H9 (cell line): ENCODE results near the gene F5. TPM values are rescaled to one million over a fixed set of nuclear protein-coding genes. Genes with fewer than 3 reads are reported as not detected.
A peak's percentile ranks its signal among the peaks of the same experiment; 100 is the strongest.

Experiments used
- DNase-seq: peaks from one replicate; pipeline ENCODE4 v3.0.0-alpha.2; 2017
- H2AFZ ChIP-seq: one replicate; pipeline ENCODE4 v1.6.1; 2013; ENCODE audit warnings: mild to moderate bottlenecking, low read length, control low read depth, moderate library complexity
- H2AK5ac ChIP-seq: 2 replicates; pipeline ENCODE4 v1.6.1; 2013; ENCODE audit warnings: low read length, control low read depth, mixed read lengths; ENCODE audit not compliant: insufficient read length
- H2BK120ac ChIP-seq: one replicate; pipeline ENCODE4 v1.6.1; 2013; ENCODE audit warnings: low read depth, mild to moderate bottlenecking, low read length, control low read depth, inconsistent platforms; ENCODE audit not compliant: poor library complexity, severe bottlenecking
- H2BK12ac ChIP-seq: 2 replicates; pipeline ENCODE4 v1.6.1; 2013; ENCODE audit warnings: low read length, control low read depth, mixed read lengths, low read depth; ENCODE audit not compliant: insufficient read length
- H2BK15ac ChIP-seq: 2 replicates; pipeline ENCODE4 v1.6.1; 2013; ENCODE audit warnings: low read depth, low read length, control low read depth
- H2BK20ac ChIP-seq: one replicate; pipeline ENCODE4 v1.6.1; 2013; ENCODE audit warnings: low read depth, mild to moderate bottlenecking, low read length, control low read depth, inconsistent platforms; ENCODE audit not compliant: poor library complexity, severe bottlenecking
- H2BK5ac ChIP-seq: 2 replicates; pipeline ENCODE4 v1.6.1; 2013; ENCODE audit warnings: low read length, control low read depth, mixed read lengths; ENCODE audit not compliant: insufficient read length
- H3K14ac ChIP-seq: 2 replicates; pipeline ENCODE4 v1.6.1; 2013; ENCODE audit warnings: low read length, control low read depth; ENCODE audit not compliant: insufficient read depth
- H3K18ac ChIP-seq: 2 replicates; pipeline ENCODE4 v1.6.1; 2013; ENCODE audit warnings: low read depth, mild to moderate bottlenecking, mixed read lengths, low read length, control low read depth; ENCODE audit not compliant: insufficient read length
- H3K23ac ChIP-seq: 2 replicates; pipeline ENCODE4 v1.6.1; 2013; ENCODE audit warnings: low read length, control low read depth, mixed read lengths, low read depth; ENCODE audit not compliant: insufficient read length
- H3K23me2 ChIP-seq: 2 replicates; pipeline ENCODE4 v1.6.1; 2013; ENCODE audit warnings: low read depth, mild to moderate bottlenecking, mixed read lengths, low read length, control low read depth; ENCODE audit not compliant: insufficient read length, poor library complexity, severe bottlenecking
- H3K27ac ChIP-seq: 2 replicates; pipeline ENCODE4 v1.5.1; 2013; ENCODE audit warnings: low read length, control low read depth, mixed read lengths, low read depth; ENCODE audit not compliant: insufficient read length
- H3K27me3 ChIP-seq: 2 replicates; pipeline ENCODE4 v1.6.1; 2013; ENCODE audit warnings: low read length, control low read depth, inconsistent platforms; ENCODE audit not compliant: insufficient read depth
- H3K4ac ChIP-seq: 2 replicates; pipeline ENCODE4 v1.6.1; 2013; ENCODE audit warnings: low read depth, mild to moderate bottlenecking, control low read depth, inconsistent platforms, low read length, moderate library complexity
- H3K4me1 ChIP-seq: 2 replicates; pipeline ENCODE4 v1.6.1; 2013; ENCODE audit warnings: low read length, control low read depth, inconsistent platforms; ENCODE audit not compliant: insufficient read depth
- H3K4me2 ChIP-seq: 2 replicates; pipeline ENCODE4 v1.6.1; 2013; ENCODE audit warnings: low read length, control low read depth, mixed read lengths; ENCODE audit not compliant: insufficient read length, insufficient read depth
- H3K56ac ChIP-seq: 2 replicates; pipeline ENCODE4 v1.6.1; 2013; ENCODE audit warnings: low read depth, mild to moderate bottlenecking, mixed read lengths, low read length, control low read depth; ENCODE audit not compliant: insufficient read length
- H3K79me1 ChIP-seq: 2 replicates; pipeline ENCODE4 v1.6.1; 2013; ENCODE audit warnings: low read depth, mild to moderate bottlenecking, moderate library complexity, low read length, control low read depth, inconsistent platforms; ENCODE audit not compliant: insufficient read depth, poor library complexity, severe bottlenecking
- H3K79me2 ChIP-seq: 2 replicates; pipeline ENCODE4 v1.6.1; 2013; ENCODE audit warnings: low read length, control low read depth, inconsistent platforms; ENCODE audit not compliant: insufficient read depth
- H3K9ac ChIP-seq: 2 replicates; pipeline ENCODE4 v1.6.1; 2013; ENCODE audit warnings: low read length, control low read depth, mixed read lengths; ENCODE audit not compliant: insufficient read length; ENCODE audit errors: extremely low read depth
- H3K9me3 ChIP-seq: one replicate; pipeline ENCODE4 v1.6.1; 2013; ENCODE audit warnings: low read depth, low read length, inconsistent platforms; ENCODE audit not compliant: control insufficient read depth
- H3T11ph ChIP-seq: one replicate; pipeline ENCODE4 v1.6.1; 2013; ENCODE audit warnings: mild to moderate bottlenecking, low read length, control low read depth, inconsistent platforms
- H4K20me1 ChIP-seq: one replicate; pipeline ENCODE4 v1.6.1; 2013; ENCODE audit not compliant: control insufficient read depth, insufficient read length, insufficient read depth
- H4K5ac ChIP-seq: 2 replicates; pipeline ENCODE4 v1.6.1; 2013; ENCODE audit warnings: low read depth, mild to moderate bottlenecking, mixed read lengths, low read length, control low read depth; ENCODE audit not compliant: insufficient read length
- H4K8ac ChIP-seq: replicated peaks from 2 replicates; pipeline ENCODE4 v1.6.1; 2013; ENCODE audit warnings: low read length, control low read depth, mixed read lengths, low read depth; ENCODE audit not compliant: insufficient read length
- H4K91ac ChIP-seq: 2 replicates; pipeline ENCODE4 v1.6.1; 2013; ENCODE audit warnings: low read depth, mild to moderate bottlenecking, moderate library complexity, mixed read lengths, low read length, control low read depth; ENCODE audit not compliant: insufficient read length
- H3K27ac Mint-ChIP-seq, 3 experiments: 2 replicates in 2 of 3; 3 replicates in 1 of 3; pipeline ENCODE4 v1.8.0; 2020 to 2021; ENCODE audit warnings: mixed read lengths in 3 of 3, mild to moderate bottlenecking in 1 of 3, moderate library complexity in 1 of 3
- H3K27me3 Mint-ChIP-seq: 2 replicates; pipeline ENCODE4 v1.8.0; 2021; ENCODE audit warnings: low read depth, mild to moderate bottlenecking, moderate library complexity, mixed read lengths
- H3K36me3 Mint-ChIP-seq, 3 experiments: 2 replicates in 2 of 3; 3 replicates in 1 of 3; pipeline ENCODE4 v1.8.0; 2020 to 2021; ENCODE audit warnings: low read depth in 3 of 3, mixed read lengths in 3 of 3; ENCODE audit not compliant: insufficient read depth in 1 of 3
- H3K4me1 Mint-ChIP-seq, 2 experiments: 2 replicates each; pipeline ENCODE4 v1.8.0; 2020; ENCODE audit warnings: mixed read lengths in 2 of 2
- H3K4me3 Mint-ChIP-seq, 2 experiments: 2 replicates in 1 of 2; 3 replicates in 1 of 2; pipeline ENCODE4 v1.8.0; 2020 to 2021; ENCODE audit warnings: mild to moderate bottlenecking in 2 of 2, mixed read lengths in 2 of 2, moderate library complexity in 1 of 2
- H3K9me3 Mint-ChIP-seq, 2 experiments: 2 replicates in 1 of 2; 3 replicates in 1 of 2; pipeline ENCODE4 v1.8.0; 2020; ENCODE audit warnings: mild to moderate bottlenecking in 2 of 2, mixed read lengths in 2 of 2, moderate library complexity in 1 of 2
- WGBS: extraction: QIAGEN DNeasy Blood & Tissue Kit; methylation state at CpG from one replicate; pipeline ENCODE4 v1.1.7; 2013; ENCODE audit warnings: missing lambda C conversion rate, low lambda C conversion rate, mixed read lengths; ENCODE audit not compliant: insufficient read length; ENCODE audit errors: extremely low coverage; 5-methylcytosine and 5-hydroxymethylcytosine counted together
- total RNA-seq: library from RNA; stranded (reverse); gene quantifications from 2 replicates; pipeline ENCODE4 v1.2.1, GENCODE V29; 2021
- TF ChIP-seq, protein P1 (sequence below): fragments of 200-600 bp; sonication (generic); conservative IDR thresholded peaks from 3 replicates; pipeline ENCODE4 v1.8.0; 2021; ENCODE audit warnings: antibody characterized with exemption, mild to moderate bottlenecking

F5 gene
- total RNA-seq, 1 experiment from 2014 or later: 0.04 TPM

- H2BK15ac ChIP-seq: no peak overlapping the region
- no peak overlapping the region for H3K4me2 ChIP-seq
- peaks cover 2% of the 10 kb centered on the region for H3K79me1 ChIP-seq
- no peak overlapping the region for H2BK120ac ChIP-seq
- no peak overlapping the region for H3K27ac ChIP-seq
- H3K14ac ChIP-seq: no peak overlapping the region
- DNase-seq: no peak
- no peak overlapping the region for H2AK5ac ChIP-seq
- peaks cover 14 to 15% (median 14%) of the 10 kb centered on the region in 3 experiments; a peak in 6 of 7 replicates for H3K36me3 Mint-ChIP-seq
- no peak overlapping the region for H3K23ac ChIP-seq
- H2AFZ ChIP-seq: no peak overlapping the region
- H3K9me3 ChIP-seq: no peaks in the 10 kb centered on the region
- H3K4ac ChIP-seq: no peak overlapping the region
- no peaks in the 10 kb centered on the region; the same call in 1 of the 2 replicates for H3K79me2 ChIP-seq
- H2BK12ac ChIP-seq: no peak overlapping the region
- H3K56ac ChIP-seq: no peak overlapping the region
- peak overlapping the region in 1 of 3 experiments; percentile 90; a peak in 1 of 7 replicates for H3K27ac Mint-ChIP-seq
- H3K27me3 ChIP-seq: no peaks in the 10 kb centered on the region
- no peak overlapping the region for H2BK5ac ChIP-seq
- no peak overlapping the region for H3K4me3 Mint-ChIP-seq
- TF ChIP-seq, protein P1, sequence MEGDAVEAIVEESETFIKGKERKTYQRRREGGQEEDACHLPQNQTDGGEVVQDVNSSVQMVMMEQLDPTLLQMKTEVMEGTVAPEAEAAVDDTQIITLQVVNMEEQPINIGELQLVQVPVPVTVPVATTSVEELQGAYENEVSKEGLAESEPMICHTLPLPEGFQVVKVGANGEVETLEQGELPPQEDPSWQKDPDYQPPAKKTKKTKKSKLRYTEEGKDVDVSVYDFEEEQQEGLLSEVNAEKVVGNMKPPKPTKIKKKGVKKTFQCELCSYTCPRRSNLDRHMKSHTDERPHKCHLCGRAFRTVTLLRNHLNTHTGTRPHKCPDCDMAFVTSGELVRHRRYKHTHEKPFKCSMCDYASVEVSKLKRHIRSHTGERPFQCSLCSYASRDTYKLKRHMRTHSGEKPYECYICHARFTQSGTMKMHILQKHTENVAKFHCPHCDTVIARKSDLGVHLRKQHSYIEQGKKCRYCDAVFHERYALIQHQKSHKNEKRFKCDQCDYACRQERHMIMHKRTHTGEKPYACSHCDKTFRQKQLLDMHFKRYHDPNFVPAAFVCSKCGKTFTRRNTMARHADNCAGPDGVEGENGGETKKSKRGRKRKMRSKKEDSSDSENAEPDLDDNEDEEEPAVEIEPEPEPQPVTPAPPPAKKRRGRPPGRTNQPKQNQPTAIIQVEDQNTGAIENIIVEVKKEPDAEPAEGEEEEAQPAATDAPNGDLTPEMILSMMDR: no peak
- no peaks in the 10 kb centered on the region for H4K20me1 ChIP-seq
- H4K91ac ChIP-seq: no peak overlapping the region
- WGBS: no CpG with 5 or more reads among the region's 5 CpGs
- H4K8ac ChIP-seq: no peak overlapping the region
- H3K4me1 ChIP-seq: no peaks in the 10 kb centered on the region; the same call in 1 of the 2 replicates
- no peaks in the 10 kb centered on the region for H3K27me3 Mint-ChIP-seq
- no peak overlapping the region for H4K5ac ChIP-seq
- no peak overlapping the region for H2BK20ac ChIP-seq
- peaks cover 4 to 5% of the 10 kb centered on the region in 2 experiments; a peak in 3 of 4 replicates for H3K4me1 Mint-ChIP-seq
- H3K9me3 Mint-ChIP-seq: no peaks in the 10 kb centered on the region
- no peak overlapping the region for H3K18ac ChIP-seq
- no peaks in the 10 kb centered on the region for H3K23me2 ChIP-seq
- no peak overlapping the region for H3K9ac ChIP-seq
- no peak overlapping the region for H3T11ph ChIP-seq
Measured at GRCh38 chr1:169473347-169473746, 112.9 kb downstream of the F5 start.
